NCI-H1105 (cell line): Measurements from ENCODE around the gene FAU.

Experiments used
- DNase-seq: peaks from one replicate; lab custom pipeline; 2025; lab: John Stamatoyannopoulos, UW

FAU gene

DNA sequence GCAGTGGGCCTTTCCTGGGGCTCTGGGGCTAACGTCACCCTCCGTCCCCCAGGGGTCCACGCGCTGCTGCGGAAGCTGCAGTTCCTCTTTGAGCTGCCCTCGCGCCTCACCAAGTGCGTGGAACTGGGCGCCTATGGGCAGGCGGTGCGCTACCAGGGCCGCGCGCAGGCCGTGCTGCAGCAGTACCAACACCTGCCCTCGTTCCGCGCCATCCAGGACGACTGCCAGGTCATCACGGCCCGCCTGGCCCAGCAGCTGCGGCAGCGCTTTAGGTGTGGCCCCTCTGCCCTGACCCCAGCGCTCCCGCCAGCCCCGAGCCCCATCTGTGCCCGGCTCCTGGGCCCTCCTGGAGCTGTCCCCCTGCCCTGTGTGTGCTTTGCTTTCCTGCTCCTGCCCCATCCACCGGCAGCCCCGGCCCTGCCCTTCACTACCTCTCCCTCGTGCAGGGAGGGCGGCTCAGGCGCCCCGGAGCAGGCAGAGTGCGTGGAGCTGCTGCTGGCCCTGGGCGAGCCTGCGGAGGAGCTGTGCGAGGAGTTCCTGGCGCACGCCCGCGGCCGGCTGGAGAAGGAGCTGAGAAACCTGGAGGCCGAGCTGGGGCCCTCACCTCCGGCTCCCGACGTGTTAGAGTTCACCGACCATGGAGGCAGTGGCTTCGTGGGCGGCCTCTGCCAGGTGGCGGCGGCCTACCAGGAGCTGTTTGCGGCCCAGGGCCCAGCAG lies 14.0 kb downstream of the FAU start:
- no peak for DNase-seq

DNA sequence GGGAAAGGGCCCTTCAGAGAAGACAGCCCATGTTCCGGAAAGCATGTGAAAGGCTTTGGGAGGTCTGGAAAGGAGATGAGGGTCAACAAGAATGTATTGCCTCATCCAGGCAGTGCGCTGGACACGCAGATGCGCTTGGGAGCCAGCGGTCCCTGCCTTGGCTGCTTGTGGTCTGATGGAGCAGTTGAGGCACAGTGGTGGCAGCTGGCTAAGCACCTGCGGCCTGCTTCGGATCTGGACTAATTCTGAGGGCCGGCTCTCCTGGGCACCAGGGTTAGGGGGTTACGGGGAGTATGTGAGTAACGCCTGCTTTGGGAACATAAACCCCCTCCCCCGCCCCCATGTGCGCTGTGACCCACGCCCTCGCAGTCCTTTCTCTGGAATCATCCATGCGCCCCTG lies 14.9 kb downstream of the FAU start:
- DNase-seq: no peak

DNA sequence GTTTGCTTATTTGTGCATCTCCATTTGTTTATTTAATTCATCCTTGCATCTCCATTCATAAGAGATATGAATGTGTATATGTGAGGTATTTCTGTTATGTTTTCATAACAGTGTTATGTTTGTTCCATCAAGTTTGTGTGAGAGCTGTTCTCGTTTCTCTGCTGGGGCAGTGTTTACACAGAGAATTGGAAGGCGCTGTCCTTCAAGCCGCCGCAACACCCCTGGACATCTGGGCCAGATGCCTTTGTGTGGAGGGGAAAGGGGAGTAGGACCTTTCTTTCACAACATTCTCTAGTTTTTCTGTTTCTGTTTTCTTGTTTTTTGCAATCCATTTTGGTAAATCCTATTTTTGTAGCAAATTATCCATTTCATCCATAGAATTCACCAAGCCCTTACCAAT lies 17.3 kb downstream of the FAU start:
- DNase-seq: no peak

DNA sequence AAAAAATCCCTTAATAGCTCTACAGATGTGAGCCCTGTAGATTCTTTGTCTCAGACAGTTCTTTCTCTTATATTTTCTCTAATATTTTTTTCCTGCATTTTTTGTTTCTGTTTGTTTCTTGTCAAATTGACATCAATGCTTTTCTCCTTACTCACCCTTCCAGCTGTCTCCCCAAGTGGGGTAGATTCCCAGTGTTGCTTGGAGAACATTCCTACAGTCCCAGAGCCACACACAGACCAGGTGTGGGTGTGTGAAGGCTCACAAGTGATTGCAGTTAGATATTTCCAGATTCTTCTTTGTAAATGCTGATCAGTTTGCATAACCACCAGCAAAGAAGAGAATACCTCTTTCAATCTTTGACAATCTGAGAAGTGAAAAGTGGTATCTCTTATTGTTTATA lies 18.5 kb downstream of the FAU start:
- DNase-seq: no peak

DNA sequence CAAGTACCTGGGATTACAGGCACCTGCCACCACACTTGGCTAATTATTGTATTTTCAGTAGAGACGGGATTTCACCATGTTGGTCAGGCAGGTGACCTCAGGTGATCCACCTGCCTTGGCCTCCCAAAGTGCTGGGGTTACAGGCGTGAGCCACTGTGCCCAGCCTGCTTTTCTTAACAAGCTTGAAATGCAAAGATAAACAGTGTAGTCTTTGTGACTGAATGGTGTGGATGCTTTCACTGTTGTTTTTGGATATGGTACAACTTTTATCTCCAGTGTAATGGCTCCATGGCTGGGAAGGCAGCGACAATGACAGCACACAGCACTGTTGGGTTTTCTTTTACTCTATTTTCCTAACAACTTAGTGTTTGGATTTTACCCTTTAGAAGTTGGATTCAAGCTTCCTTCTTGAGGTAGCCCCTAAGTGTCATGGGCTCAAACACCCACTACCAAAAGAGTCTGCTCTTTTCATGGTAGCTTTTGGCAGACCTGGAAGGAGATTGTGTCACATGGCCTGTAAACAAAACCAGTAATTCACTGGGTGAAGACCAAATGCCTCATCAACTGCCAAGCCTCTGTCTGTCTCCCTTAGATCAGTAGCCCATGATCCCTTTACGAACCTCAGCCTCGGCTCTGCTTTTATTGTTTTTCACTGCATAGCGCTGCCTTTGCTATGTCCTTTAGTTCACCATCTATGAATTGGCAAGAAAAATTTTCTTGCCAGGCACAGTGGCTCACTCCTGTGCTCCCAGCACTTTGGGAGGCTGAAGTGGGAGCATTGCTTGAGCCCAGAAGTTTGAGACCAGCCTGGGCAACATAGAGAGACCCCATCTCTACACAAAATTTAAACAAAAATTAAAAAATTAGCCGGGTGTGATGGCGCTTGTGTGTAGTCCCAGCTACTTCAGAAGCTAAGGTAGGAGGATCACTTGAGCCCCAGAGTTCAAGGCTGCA lies 19.5 kb downstream of the FAU start:
- no peak for DNase-seq

DNA sequence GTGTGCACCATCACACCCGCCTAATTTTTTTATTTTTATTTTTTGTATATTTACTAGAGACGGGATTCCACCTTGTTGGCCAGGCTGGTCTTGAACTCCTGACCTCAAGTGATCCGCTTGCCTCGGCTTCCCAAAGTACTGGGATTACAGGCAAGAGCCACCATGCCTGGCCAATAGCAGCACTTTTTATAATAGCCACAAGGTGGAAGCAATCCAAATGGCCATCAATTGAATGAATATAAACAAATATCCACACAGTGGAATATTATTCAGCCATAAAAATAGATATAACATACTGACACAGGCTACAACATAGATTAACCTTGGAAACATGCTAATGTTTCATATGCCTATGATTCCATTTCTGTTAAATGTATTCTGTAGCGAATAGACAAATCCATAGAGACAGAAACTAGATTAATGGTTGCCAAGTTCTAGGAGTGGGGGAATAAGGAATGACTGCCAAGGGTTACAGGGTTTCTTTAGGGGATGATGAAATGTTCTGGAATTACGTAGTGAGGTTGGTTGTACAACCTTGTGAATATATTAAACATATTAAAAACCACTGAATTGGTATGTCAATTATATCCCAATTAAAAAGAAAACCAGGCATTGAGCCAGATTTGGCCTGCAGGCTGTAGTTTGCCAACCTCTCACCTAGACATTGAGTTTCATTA lies 21.1 kb downstream of the FAU start:
- no peak for DNase-seq

DNA sequence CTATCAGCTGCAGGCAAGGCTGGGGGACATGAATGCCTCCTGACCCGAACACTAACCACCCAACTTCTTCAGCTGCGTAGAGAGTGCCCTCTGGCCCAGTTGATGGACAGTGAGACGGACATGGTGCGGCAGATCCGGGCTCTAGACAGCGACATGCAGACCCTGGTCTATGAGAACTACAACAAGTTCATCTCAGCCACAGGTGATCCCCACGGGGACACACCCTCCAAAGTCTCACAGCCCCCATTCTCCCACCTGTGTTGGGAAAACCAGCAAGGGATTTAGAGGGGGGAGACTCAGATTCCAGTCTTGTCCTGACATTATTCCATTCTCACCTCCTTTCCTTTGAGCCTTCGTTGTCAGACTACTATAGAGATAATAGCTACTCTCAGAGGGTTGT lies 25.0 kb downstream of the FAU start:
- no peak for DNase-seq

DNA sequence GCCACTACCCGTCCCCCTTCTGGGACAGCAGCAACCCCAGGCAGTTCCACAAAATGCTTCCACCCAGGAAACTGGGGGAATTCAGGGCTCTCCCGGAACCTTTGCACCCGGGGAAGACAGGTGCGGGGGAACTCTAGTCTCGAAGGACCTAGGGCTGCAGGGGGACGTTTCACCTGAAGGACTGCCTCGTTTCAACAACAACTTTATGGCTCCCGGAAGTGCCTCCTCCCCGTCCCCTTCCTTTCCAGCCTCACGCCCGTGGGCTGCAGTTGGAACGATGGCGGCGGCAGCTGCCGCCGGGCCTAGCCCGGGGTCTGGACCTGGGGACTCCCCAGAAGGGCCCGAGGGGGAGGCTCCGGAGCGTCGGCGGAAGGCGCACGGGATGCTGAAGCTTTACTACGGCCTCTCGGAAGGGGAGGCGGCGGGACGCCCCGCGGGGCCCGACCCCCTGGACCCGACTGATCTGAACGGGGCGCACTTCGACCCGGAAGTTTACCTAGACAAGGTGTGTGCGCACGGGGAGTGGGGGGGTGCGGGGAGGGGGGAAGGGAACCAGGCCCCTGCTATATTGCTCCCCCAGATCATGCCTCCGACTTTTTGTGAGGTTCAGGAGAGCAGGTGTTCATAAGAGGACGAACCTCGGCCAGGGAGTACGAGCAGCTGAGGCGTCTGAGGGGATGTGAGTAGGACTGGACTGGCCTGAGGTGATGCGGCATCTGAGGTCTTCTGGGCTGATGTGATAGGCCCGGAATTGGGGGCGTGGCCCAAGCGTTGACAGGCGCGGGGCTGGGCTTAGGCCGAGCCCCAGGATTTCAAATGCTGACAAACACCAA lies 25.7 kb downstream of the FAU start, which contains the start of gene VPS51:
VPS51 (plus strand) TSS at position 241 of the 833 bp plus-strand sequence; CDS start at position 278, 37 bp downstream.
- peak; percentile 85 for DNase-seq

DNA sequence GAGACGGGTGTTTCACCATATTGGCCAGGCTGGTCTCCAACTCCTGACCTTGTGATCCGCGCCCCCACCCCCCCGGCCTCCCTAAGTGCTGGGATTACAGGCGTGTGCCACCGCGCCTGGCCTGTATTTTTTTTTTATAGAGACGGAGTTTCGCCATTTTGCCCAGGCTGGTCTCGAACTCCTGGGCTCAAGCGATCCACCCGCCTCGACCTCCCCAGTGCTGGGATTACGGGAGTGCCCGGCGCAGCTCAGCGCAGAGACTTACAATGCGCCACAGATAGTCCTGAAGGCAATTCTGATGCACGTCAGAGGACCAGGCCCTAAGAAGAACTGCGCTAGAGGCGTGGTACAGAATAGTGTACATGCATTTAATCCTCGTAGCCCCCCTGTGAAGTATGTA lies 26.5 kb downstream of the FAU start:
- DNase-seq: no peak

DNA sequence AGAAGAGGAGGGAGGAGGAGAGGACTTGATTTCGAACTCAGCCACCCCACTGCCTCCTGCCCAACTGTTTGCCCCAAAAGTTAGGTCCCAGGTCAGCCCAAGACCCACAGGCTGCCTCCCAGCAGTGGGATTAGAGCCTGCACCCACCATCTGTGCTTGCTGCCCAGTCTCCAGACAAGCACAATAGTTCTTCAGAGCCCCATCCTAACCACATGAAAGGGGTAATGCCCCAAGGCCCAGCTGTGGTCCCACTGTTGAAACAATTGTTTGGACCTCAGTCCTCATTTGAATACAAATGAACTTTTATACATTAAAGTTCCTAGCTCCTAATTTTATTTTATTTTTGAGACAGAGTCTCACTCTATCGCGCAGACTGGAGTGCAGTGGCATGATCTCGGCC lies 31.3 kb downstream of the FAU start:
- DNase-seq: no peak

DNA sequence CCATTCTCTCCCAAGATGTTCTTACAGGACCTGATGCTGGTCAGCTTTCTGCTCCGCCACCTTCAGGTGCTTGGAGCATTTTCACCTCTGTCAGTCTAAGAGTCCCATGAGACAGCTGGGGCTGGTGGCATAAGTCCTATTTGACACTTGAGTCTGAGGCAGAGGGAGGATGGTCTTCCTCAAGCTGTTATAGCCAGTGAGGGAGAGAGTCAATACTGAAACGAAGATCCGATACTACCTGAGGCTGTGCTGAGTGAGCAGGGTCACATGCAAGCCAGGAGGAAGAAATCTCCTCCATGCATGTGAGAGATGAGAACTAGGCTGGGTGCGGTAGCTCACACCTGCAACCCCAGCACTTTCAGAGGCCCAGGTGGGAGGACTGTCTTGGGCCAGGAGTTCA lies 32.3 kb downstream of the FAU start:
- no peak for DNase-seq

DNA sequence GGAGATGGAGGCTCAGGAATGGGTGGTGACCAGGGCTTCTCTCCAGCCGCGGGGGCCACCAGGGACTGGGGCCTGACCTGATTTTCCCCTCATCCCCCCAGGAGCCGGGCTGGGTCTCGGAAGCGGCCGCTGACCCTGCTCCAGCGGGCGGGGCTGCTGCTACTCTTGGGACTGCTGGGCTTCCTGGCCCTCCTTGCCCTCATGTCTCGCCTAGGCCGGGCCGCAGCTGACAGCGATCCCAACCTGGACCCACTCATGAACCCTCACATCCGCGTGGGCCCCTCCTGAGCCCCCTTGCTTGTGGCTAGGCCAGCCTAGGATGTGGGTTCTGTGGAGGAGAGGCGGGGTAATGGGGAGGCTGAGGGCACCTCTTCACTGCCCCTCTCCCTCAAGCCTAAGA lies 34.1 kb downstream of the FAU start:
- no peak for DNase-seq

DNA sequence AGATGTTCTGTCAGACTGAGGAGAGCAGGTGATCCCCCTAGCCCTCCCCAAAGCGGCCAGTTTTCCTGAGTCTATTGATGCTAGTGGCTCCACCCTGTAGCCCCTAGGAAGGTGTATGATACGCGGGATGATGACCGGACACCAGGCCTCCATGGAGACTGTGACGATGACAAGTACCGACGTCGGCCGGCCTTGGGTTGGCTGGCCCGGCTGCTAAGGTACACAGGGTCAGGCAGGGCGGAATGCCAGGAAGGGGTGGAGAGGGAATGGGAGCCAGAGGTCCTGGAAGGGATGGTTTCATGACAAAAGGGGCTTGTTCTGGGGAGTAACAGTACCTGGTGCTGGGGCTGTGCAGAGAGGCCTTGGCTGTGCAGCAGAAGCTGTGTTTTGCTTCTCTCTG lies 34.7 kb downstream of the FAU start:
- DNase-seq: no peak

DNA sequence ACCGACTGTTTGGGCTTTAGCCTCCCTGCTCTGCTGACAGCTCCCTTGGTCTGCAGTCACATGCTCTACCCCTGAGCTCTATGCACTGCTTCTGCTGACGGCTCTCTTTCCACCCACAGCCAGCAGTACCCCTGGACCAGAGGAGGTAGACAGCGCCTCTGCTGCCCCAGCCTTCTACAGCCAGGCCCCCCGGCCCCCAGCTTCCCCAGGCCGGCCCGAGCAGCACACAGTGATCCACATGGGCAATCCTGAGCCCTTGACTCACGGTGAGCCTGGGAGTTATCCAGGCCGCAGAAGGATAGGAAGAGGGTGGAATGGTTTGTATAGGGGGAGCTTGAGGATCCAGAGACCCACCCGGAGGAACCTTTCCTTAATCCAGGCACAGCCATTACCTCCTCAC lies 35.1 kb downstream of the FAU start:
- no peak for DNase-seq

DNA sequence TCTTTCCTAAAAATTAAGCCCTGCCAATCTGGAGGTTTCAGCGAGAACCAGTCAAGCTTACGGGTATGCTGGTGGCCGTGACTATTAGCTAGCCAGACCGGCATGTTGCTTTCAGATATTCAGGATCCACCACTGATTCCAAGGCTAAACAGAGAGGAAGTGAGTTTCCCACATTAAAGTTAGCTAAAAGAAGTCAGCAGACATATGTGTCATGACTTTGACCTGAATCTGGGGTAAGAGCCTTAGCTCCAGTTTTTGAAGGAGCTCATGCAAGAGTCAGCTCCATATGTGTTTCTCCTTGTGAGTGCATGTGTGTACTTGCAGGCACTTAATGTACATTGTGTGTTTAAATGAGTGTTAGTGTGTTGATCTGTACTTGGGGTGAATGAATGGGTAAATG lies 36.5 kb downstream of the FAU start:
- DNase-seq: no peak

DNA sequence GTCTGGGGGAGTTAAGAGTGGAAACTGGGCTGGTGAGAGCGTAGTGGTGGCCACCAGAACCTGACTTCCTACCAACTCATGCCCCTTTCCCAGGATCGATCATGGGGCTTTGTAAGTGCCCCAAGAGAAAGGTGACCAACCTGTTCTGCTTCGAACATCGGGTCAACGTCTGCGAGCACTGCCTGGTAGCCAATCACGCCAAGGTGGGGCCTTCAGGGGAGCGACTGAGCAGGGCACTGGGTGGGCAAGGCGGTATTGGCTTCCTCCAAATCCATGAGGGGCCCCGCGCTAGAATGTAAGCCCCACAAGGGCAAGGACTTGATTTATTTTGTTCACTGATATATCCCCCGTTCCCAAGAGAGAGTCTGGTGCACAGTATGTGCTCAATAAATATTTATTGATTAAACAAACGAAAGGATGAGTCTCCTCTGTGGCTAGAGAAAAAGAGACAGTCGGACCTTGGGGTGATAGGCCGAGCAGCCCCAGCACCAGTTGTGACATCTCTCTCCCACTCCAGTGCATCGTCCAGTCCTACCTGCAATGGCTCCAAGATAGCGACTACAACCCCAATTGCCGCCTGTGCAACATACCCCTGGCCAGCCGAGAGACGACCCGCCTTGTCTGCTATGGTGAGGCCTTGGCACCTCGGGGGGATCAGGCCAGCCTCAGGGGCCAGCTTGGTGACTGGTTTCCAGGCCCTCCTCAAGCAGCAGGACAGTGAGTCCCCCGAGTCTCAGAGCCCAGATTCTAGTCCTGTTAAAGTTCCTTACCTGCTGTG lies 37.1 kb downstream of the FAU start:
- DNase-seq: no peak

DNA sequence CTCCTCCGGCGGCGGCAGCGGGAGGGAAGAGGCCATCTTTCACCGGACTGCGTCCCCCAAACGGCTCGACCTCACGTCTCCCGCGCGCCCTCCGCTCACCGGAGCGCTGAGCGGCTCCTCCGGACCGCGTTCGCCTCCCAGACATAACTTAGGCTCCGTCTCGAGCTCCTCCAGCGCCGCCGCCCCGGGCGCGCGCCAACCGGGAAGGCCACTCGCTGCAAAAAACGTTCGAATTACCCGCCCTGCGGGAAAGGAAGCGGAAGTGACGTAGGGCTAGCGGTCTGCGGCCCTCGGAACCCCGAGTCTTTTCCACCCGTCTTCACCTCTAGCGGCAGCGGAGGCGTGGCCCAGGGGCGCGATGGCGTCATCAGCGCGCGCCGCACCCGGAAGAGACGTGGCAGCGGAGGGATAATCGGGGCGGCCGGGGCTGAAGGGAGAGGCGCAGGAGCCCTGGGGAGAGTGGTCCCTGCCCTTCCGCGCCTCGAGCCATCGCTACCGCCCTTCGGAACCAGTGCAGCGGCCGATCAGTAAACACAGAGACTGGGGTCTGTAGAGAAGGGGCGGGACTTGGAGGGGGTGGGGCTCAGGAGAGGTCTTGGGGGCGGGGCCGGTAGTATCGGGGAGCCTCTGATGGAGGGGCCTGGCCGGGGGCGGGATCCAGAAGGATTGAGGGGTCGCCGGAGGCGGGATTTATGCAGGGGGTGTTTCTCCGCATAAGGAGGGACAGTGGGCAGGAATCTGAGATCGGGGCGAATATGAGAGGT lies 37.9 kb downstream of the FAU start, which contains the start of the genes CDCA5 and ZFPL1:
CDCA5 (minus strand) TSS at position 207 of the 764 bp plus-strand sequence; CDS start at position 145, 62 bp downstream.
ZFPL1 (plus strand) TSS at position 389 of the 764 bp plus-strand sequence. CDS start 477 bp downstream, outside the sequence.
- peak; percentile 96 for DNase-seq

DNA sequence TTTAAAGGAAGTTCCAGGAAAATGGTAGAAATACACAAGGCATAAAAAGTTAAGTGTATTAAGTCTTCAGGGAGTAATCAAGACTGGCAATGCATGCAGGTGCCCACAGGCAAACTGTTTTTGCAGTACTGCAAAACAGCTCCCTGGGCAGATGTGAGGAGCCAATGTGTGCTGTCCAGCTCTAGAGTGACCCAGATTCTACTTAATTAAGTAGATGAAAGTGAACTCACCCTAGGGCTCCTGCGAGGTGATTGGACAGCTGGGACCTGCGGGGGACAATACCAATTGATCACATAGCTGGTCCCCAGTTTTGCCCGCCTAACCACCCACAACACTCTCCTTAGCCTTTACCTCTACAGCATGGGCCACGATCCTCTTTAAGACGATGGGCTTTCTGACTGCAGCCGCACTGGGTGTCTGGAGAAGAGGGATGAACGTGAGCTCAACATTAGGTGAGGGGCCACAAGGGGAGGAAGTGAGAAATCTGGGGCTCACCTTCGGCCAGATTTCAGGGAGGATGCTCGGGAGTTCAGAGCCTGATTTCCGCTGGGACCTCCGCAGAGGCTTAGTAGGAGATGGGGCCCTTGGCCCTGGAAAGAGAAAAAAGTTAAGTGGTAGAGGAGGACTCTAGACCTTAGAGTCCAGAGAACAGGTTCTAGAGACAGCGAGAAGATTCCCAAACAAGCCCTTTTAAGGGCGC lies 38.6 kb downstream of the FAU start:
- no peak for DNase-seq

DNA sequence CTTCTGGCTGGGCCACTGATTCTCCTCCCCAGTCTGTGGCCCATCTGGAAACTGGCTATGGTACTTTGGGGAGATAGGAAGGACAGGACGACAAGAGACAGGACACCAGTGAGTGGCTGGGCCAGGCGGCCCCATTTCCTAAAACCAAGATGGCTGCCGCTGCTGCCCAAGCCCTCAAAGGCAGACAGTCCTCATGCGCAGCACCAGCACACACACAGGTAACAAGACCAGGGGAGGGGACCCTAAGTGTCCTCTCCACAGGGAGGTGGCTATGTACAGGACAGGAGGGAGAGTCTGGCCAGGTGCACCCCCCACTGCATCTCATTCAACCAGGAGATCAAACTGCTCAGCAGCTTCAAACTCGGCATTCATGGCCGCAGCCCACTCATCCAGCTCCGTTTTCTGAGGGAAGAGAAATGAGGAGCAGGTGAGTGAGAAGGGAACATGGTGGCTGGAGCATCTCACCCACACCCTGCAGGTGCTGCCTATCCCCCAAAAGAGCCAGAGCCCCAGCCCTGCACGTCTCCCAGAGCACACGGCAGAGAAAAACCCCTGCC lies 43.1 kb downstream of the FAU start:
- no peak for DNase-seq
